Muscle layer of colon (tissue), 2 donors: ENCODE data around the gene PRDM12.

Experiments used
- H3K27ac ChIP-seq: one replicate; pipeline ENCODE4 v1.7.0; 2013; ENCODE audit warnings: low read depth, mild to moderate bottlenecking, low read length, moderate library complexity
- H3K27me3 ChIP-seq, 2 donors: one replicate each; pipeline ENCODE4 v1.7.0; 2013; ENCODE audit warnings: low read length in 2 of 2, mild to moderate bottlenecking in 2 of 2; ENCODE audit not compliant: insufficient read depth in 2 of 2, control insufficient read depth in 1 of 2
- H3K36me3 ChIP-seq: one replicate; pipeline ENCODE4 v1.7.0; 2013; ENCODE audit warnings: mild to moderate bottlenecking, low read length; ENCODE audit not compliant: insufficient read depth
- H3K4me1 ChIP-seq: one replicate; pipeline ENCODE4 v1.7.0; 2013; ENCODE audit warnings: mild to moderate bottlenecking, low read length; ENCODE audit not compliant: insufficient read depth
- H3K4me3 ChIP-seq, 2 donors: one replicate each; pipeline ENCODE4 v1.7.0; 2013; ENCODE audit warnings: low read length in 2 of 2, low read depth in 1 of 2, mild to moderate bottlenecking in 1 of 2, moderate library complexity in 1 of 2
- H3K9ac ChIP-seq: one replicate; pipeline ENCODE4 v1.7.0; 2013; ENCODE audit warnings: low read length
- H3K9me3 ChIP-seq: one replicate; pipeline ENCODE4 v1.7.0; 2013; ENCODE audit warnings: mild to moderate bottlenecking, low read length
- donor health status: abdominal sarcoma.
- donor health status: Adenocarcinoma of cecum.

Gene PRDM12

GRCh38 chr9:130698514-130698913, 34.1 kb downstream of the PRDM12 start:
- H3K27ac ChIP-seq = no peak overlapping the region
- no peaks in the 10 kb centered on the region for H3K9me3 ChIP-seq
- H3K9ac ChIP-seq = no peak overlapping the region
- peaks cover 17% of the 10 kb centered on the region for H3K4me1 ChIP-seq
- no peak overlapping the region for H3K4me3 ChIP-seq
- no peaks in the 10 kb centered on the region for H3K27me3 ChIP-seq
- H3K36me3 ChIP-seq = peaks cover 60% of the 10 kb centered on the region

GRCh38 chr9:130699047-130699446, 34.7 kb downstream of the PRDM12 start:
- Histone ChIP-seq H3K9me3 (no peaks in the 10 kb centered on the region), H3K27me3 (no peaks in the 10 kb centered on the region), H3K9ac (no peak overlapping the region), H3K4me1 (peaks cover 14% of the 10 kb centered on the region), H3K27ac (no peak overlapping the region), H3K4me3 (no peak overlapping the region), H3K36me3 (peaks cover 66% of the 10 kb centered on the region)

GRCh38 chr9:130701059-130702022, 36.9 kb downstream of the PRDM12 start:
- Histone ChIP-seq H3K9me3 (no peaks in the 10 kb centered on the region), H3K27me3 (no peaks in the 10 kb centered on the region), H3K36me3 (peaks cover 65% of the 10 kb centered on the region), H3K9ac (no peak overlapping the region), H3K27ac (no peak overlapping the region), H3K4me1 (no peaks in the 10 kb centered on the region), H3K4me3 (no peak overlapping the region)

DNA sequence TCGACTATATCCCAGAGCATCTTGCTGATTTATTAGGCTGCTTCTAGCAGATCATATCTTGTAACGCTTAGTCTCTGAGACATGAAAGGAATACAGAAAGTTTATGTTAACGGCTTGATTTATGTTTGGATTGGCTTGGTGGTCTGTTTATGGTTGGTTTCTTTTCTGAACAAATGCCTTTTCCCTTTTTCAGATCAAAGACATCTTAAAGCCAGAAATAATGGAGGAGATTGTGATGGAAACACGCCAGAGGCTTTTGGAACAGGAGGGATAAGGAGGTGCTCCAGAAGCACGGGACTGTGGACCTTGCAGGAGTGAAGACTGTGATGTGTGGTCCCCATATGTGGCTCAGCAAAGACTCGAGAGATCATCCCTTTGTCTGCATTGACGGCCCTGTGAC, 39.1 kb downstream of the PRDM12 start:
- H3K9ac ChIP-seq = no peak overlapping the region
- H3K27me3 ChIP-seq = no peaks in the 10 kb centered on the region
- peaks cover 47% of the 10 kb centered on the region for H3K36me3 ChIP-seq
- no peaks in the 10 kb centered on the region for H3K9me3 ChIP-seq
- H3K4me1 ChIP-seq = no peaks in the 10 kb centered on the region
- H3K4me3 ChIP-seq = no peak overlapping the region
- no peak overlapping the region for H3K27ac ChIP-seq

DNA sequence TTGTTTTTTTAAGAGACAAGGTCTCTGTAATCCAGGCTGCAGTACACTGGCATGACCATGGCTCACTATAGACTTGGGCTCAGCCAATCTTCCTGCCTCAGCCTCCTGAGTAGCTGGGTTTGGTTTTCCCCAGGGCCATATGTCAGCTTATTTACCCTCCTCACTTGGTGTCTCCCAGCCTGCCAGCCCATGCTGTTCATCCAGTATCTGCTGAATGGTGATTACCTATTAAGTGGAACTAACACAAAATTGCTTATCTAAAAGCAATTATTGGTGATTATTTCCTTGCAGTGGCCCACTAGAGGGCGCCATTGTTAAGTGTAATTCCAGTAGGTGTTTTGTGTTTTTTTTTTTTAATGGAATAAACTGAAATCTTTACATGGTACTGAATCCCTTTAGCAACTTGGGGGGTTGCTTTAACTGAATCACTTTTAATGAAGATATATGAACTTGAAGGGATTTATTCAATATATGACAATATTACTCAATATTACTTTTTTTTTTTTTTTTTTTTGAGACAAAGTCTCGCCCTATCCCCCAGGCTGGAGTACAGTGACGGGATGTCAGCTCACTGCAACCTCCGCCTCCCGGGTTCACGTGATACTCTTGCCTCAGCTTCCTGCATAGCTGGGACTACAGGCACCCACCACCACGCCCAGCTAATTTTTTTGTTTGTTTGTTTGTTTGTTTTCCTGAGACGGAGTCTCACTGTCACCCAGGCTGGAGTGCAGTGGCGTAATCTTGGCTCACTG, 43.0 kb downstream of the PRDM12 start:
- Histone ChIP-seq H3K4me3 (no peak overlapping the region), H3K4me1 (no peaks in the 10 kb centered on the region), H3K27me3 (no peaks in the 10 kb centered on the region), H3K9me3 (no peaks in the 10 kb centered on the region), H3K9ac (no peak overlapping the region), H3K27ac (no peak overlapping the region), H3K36me3 (peaks cover 24% of the 10 kb centered on the region)

DNA sequence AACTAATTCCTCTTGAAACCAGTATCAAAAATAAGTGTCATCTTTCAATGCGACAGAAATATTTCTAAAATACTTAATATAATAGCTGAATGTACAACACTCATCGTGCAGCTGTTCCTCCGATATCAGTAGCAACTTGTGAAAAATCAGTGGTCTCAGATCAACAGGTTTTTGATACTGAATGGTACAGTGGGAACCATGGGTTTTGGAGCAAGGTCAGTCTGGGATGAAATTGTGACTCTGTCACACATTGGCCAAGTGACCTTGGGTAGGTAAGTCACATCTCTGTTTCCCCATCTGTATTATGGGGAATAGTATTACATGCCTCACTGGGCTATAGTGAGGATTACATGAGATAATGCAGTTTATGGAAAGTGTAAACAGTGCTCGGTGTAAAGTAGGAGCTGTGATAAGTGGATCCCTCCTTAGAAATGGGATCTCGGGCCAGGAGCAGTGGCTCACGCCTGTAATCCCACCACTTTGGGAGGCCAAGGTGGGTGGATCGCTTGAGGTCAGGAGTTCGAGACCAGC, 46.5 kb downstream of the PRDM12 start:
- no peak overlapping the region for H3K27ac ChIP-seq
- H3K36me3 ChIP-seq = no peaks in the 10 kb centered on the region
- H3K4me1 ChIP-seq = peaks cover 6% of the 10 kb centered on the region
- H3K27me3 ChIP-seq = no peaks in the 10 kb centered on the region
- no peak overlapping the region for H3K9ac ChIP-seq
- no peak overlapping the region for H3K4me3 ChIP-seq
- no peaks in the 10 kb centered on the region for H3K9me3 ChIP-seq

DNA sequence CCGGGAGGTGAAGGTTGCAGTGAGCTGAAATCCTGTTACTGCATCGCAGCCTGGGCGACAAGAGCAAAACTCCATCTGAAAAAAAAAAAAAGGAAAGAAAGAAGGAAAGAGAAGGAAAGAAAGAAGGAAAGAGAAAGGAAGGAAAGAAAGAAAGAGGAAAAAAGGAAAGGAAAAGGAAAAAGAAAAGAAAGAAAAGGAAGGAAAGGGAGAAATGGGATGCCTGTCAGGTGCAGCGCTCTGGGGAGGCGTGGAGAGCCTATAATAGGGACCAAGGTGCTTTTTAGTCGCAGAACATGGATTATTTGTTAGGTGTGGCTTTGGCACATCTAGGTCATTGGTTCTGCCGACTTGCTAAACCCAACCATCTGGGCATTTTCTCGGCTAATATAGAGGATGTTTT, 47.1 kb downstream of the PRDM12 start:
- Histone ChIP-seq H3K27me3 (no peaks in the 10 kb centered on the region), H3K9ac (no peak overlapping the region), H3K9me3 (no peaks in the 10 kb centered on the region), H3K4me1 (peaks cover 12% of the 10 kb centered on the region), H3K36me3 (no peaks in the 10 kb centered on the region), H3K27ac (no peak overlapping the region), H3K4me3 (no peak overlapping the region)

GRCh38 chr9:130712564-130713285, 48.3 kb downstream of the PRDM12 start:
- no peaks in the 10 kb centered on the region for H3K9me3 ChIP-seq
- H3K36me3 ChIP-seq = no peaks in the 10 kb centered on the region
- peak overlapping the region; percentile 93 for H3K27ac ChIP-seq

DNA sequence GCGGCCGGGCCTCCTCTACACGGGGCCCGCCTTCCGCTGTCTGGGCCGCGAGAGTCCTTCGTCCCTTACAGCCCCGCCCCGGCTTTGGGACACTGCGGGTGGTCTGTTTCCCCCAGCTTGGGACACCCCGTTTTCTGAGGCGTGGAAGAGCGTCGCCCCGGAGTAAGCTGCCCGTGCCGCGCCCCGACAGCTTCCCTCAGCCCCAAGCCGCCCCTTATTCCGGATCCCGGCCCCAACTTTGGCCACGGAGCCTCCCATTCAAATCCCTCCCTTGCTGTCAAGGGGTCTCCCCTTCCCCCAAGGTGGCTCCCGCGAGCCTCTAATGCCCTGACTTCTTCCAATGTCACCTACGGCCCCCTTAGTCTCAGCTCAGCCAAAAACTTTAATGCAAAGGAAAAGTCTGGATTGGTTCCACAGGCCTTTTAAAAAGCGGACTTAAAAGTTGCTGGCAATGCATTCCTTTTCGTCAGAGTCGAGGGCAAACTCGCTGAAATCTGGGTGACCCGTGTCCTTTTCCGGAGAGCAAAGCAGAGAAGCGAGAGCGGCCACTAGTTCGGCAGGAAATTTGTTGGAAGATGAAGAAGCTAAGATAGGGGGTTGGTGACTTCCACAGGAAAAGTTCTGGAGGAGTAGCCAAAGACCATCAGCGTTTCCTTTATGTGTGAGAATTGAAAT, 49.0 kb downstream of the PRDM12 start:
- H3K36me3 ChIP-seq = no peaks in the 10 kb centered on the region
- peak overlapping the region; percentile 87 to 100 for H3K4me3 ChIP-seq
- peak overlapping the region; percentile 93 for H3K27ac ChIP-seq
- peaks cover 13% of the 10 kb centered on the region for H3K4me1 ChIP-seq
- H3K27me3 ChIP-seq = no peaks in the 10 kb centered on the region
- peak overlapping the region; percentile 60 for H3K9ac ChIP-seq
- H3K9me3 ChIP-seq = no peaks in the 10 kb centered on the region

More at GRCh38 chr9:130712564-130713285, 48.3 kb downstream of the PRDM12 start:
- Histone ChIP-seq H3K4me1 (peaks cover 13% of the 10 kb centered on the region), H3K4me3 (peak overlapping the region; percentile 87 to 100), H3K9ac (peak overlapping the region; percentile 60), H3K27me3 (no peaks in the 10 kb centered on the region)

- Histone ChIP-seq H3K9me3 (no peaks in the 10 kb centered on the region), H3K36me3 (no peaks in the 10 kb centered on the region), H3K4me1 (peaks cover 13% of the 10 kb centered on the region), H3K9ac (peak overlapping the region; percentile 60), H3K27ac (peak overlapping the region; percentile 40), H3K4me3 (peak overlapping the region; percentile 47 to 87), H3K27me3 (no peaks in the 10 kb centered on the region)
Measured at GRCh38 chr9:130714586-130715110, 50.3 kb downstream of the PRDM12 start.
